GM21447 (cell line): ENCODE data around the gene UMAD1.
"Not testable (repeated sequence)": the region's sequence is repeated elsewhere in the genome, so short reads cannot be mapped to it uniquely, and the experiment has no call there.

Experiments used
- ATAC-seq: cut with Tn5 transposase; IDR thresholded peaks from one replicate; pipeline ENCODE4 v1.9.1; 2021; ENCODE audit not compliant: unreplicated experiment

UMAD1 gene

GRCh38 chr7:7793921-7794320, 153.4 kb downstream of the UMAD1 start:
- no peak for ATAC-seq

- ATAC-seq = no peak
Measured at GRCh38 chr7:7795203-7795602, 154.7 kb downstream of the UMAD1 start.

- no peak for ATAC-seq
Measured at GRCh38 chr7:7795630-7796121, 155.1 kb downstream of the UMAD1 start.

GRCh38 chr7:7798510-7798909, 158.0 kb downstream of the UMAD1 start:
- peak; percentile 74 for ATAC-seq

GRCh38 chr7:7799138-7799537, 158.6 kb downstream of the UMAD1 start:
- ATAC-seq = no peak

- no peak for ATAC-seq
Measured at GRCh38 chr7:7802531-7802930, 162.0 kb downstream of the UMAD1 start.

- peak; percentile 58 for ATAC-seq
Measured at GRCh38 chr7:7803715-7804178, 163.2 kb downstream of the UMAD1 start.

- not testable (repeated sequence) for ATAC-seq
Measured at GRCh38 chr7:7804822-7805221, 164.3 kb downstream of the UMAD1 start.

GRCh38 chr7:7805511-7806153, 165.1 kb downstream of the UMAD1 start:
- no peak for ATAC-seq

GRCh38 chr7:7808156-7808555, 167.6 kb downstream of the UMAD1 start:
- ATAC-seq = no peak

- ATAC-seq = no peak
Measured at GRCh38 chr7:7808626-7809025, 168.1 kb downstream of the UMAD1 start.

GRCh38 chr7:7810380-7810779, 169.8 kb downstream of the UMAD1 start:
- ATAC-seq = no peak

GRCh38 chr7:7810826-7811225, 170.3 kb downstream of the UMAD1 start:
- no peak for ATAC-seq

- ATAC-seq = no peak
Measured at GRCh38 chr7:7812112-7812511, 171.6 kb downstream of the UMAD1 start.

- ATAC-seq = no peak
Measured at GRCh38 chr7:7815395-7815794, 174.8 kb downstream of the UMAD1 start.

- ATAC-seq = peak; percentile 44
Measured at GRCh38 chr7:7816084-7816483, 175.5 kb downstream of the UMAD1 start.

- ATAC-seq = no peak
Measured at GRCh38 chr7:7816816-7817536, 176.4 kb downstream of the UMAD1 start.

GRCh38 chr7:7817748-7818147, 177.2 kb downstream of the UMAD1 start:
- no peak for ATAC-seq

- not testable (repeated sequence) for ATAC-seq
Measured at GRCh38 chr7:7818179-7818578, 177.6 kb downstream of the UMAD1 start.

- peak; percentile 47 for ATAC-seq
Measured at GRCh38 chr7:7819442-7820247, 179.1 kb downstream of the UMAD1 start.

- ATAC-seq = no peak
Measured at GRCh38 chr7:7820409-7820808, 179.9 kb downstream of the UMAD1 start.

- ATAC-seq = peak; percentile 35
Measured at GRCh38 chr7:7820939-7821338, 180.4 kb downstream of the UMAD1 start.
